Measurements from ENCODE around the gene HEATR5A.
A peak's percentile ranks its signal among the peaks of the same experiment; 100 is the strongest.

DNA sequence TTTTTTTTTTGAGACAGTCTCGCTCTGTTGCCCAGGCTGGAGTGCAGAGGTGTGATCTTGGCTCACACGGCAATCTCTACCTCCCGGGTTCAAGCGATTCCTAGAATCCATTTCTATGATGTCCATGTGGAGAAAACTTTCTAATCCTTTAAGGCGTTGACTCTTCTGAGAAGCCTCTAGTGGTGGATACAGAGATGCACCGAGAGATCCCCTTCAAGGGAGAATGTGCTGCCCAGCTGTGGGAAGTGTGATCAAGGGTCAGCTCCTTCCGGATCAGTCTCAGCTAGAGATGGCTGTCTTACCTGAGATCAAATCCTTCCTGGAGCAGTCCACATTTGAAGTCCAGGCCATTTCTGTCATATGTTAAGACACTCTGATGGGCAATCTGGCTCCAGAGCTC, 120.1 kb downstream of the HEATR5A start:
- TF ChIP-seq GATA2 (CRISPR knock-in tag; IDR thresholded peaks at IDR 0.05) (no peak), TAF1 (IDR thresholded peaks at IDR 0.05; ENCODE audit: borderline replicate concordance, low read depth, low read length) (no peak), POLR2AphosphoS5 (IDR thresholded peaks at IDR 0.05; ENCODE audit: low read depth, low read length) (no peak)
- TF ChIP-seq, protein P1, sequence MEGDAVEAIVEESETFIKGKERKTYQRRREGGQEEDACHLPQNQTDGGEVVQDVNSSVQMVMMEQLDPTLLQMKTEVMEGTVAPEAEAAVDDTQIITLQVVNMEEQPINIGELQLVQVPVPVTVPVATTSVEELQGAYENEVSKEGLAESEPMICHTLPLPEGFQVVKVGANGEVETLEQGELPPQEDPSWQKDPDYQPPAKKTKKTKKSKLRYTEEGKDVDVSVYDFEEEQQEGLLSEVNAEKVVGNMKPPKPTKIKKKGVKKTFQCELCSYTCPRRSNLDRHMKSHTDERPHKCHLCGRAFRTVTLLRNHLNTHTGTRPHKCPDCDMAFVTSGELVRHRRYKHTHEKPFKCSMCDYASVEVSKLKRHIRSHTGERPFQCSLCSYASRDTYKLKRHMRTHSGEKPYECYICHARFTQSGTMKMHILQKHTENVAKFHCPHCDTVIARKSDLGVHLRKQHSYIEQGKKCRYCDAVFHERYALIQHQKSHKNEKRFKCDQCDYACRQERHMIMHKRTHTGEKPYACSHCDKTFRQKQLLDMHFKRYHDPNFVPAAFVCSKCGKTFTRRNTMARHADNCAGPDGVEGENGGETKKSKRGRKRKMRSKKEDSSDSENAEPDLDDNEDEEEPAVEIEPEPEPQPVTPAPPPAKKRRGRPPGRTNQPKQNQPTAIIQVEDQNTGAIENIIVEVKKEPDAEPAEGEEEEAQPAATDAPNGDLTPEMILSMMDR (IDR thresholded peaks at IDR 0.05), result peak; percentile 15; the same call in 1 of the 2 replicates
- TF ChIP-seq, protein P2, sequence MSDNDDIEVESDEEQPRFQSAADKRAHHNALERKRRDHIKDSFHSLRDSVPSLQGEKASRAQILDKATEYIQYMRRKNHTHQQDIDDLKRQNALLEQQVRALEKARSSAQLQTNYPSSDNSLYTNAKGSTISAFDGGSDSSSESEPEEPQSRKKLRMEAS (IDR thresholded peaks at IDR 0.05; ENCODE audit: low read depth), result no peak
- TF ChIP-seq, protein P3, sequence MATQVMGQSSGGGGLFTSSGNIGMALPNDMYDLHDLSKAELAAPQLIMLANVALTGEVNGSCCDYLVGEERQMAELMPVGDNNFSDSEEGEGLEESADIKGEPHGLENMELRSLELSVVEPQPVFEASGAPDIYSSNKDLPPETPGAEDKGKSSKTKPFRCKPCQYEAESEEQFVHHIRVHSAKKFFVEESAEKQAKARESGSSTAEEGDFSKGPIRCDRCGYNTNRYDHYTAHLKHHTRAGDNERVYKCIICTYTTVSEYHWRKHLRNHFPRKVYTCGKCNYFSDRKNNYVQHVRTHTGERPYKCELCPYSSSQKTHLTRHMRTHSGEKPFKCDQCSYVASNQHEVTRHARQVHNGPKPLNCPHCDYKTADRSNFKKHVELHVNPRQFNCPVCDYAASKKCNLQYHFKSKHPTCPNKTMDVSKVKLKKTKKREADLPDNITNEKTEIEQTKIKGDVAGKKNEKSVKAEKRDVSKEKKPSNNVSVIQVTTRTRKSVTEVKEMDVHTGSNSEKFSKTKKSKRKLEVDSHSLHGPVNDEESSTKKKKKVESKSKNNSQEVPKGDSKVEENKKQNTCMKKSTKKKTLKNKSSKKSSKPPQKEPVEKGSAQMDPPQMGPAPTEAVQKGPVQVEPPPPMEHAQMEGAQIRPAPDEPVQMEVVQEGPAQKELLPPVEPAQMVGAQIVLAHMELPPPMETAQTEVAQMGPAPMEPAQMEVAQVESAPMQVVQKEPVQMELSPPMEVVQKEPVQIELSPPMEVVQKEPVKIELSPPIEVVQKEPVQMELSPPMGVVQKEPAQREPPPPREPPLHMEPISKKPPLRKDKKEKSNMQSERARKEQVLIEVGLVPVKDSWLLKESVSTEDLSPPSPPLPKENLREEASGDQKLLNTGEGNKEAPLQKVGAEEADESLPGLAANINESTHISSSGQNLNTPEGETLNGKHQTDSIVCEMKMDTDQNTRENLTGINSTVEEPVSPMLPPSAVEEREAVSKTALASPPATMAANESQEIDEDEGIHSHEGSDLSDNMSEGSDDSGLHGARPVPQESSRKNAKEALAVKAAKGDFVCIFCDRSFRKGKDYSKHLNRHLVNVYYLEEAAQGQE (IDR thresholded peaks at IDR 0.05; ENCODE audit: low read depth, low read length), result no peak
